ENCODE results near the gene TRMT11.

DNA sequence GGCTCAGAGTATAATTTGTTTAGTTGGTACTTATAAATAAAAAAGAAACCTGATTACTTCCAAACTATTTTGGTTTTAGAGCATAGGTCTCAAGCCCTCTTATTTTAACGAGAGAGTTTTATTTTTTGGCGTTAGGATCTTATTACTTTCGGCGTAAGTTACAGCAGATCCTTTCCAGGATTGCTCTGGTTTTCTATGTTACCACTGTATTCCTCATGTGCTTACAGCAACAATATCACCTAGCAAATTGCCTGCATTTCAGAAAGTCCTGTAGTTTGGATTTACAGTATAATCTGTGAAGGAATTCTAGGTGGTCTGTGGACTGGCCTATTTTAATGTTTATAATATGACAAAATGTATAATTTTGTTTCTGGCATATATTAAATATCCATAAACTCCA lies 54.1 kb downstream of the TRMT11 start:
- TF ChIP-seq TAF1 (IDR thresholded peaks at IDR 0.05; ENCODE audit: borderline replicate concordance, insufficient read depth, low read length) (no peak), SIN3A (IDR thresholded peaks at IDR 0.05; ENCODE audit: borderline replicate concordance, insufficient read depth, low read length) (no peak), POLR2AphosphoS5 (IDR thresholded peaks at IDR 0.05; ENCODE audit: low read depth, low read length) (no peak)
